ENCODE measurements around the gene SURF6. TPM values are rescaled to one million over a fixed set of nuclear protein-coding genes. Genes with fewer than 3 reads are reported as not detected.

The SURF6 gene
- total RNA-seq, 1 experiment from 2014 or later: 32.4 TPM

GRCh38 chr9:133345596-133345995 lies 9.6 kb upstream of the SURF6 start:
- Histone ChIP-seq H3K9me3 (no peaks in the 10 kb centered on the region), H3K27me3 (replicated peaks; ENCODE audit: control insufficient read depth, insufficient read depth, low read length) (no peaks in the 10 kb centered on the region), H3K36me3 (ENCODE audit: control insufficient read depth, insufficient read depth, low read length) (peaks cover 13% of the 10 kb centered on the region), H3K4me1 (peaks cover 10% of the 10 kb centered on the region), H3K4me3 (ENCODE audit: low read depth, low read length) (no peak overlapping the region)
- H3K4me3 Mint-ChIP-seq (ENCODE audit: unreplicated experiment): no peak overlapping the region
- H3K9me3 Mint-ChIP-seq (ENCODE audit: unreplicated experiment): no peaks in the 10 kb centered on the region
- no peak overlapping the region for H3K27ac Mint-ChIP-seq (ENCODE audit: unreplicated experiment)
- no peak for DNase-seq
- ChIA-PET POLR2A (no interaction called here), CTCF (no interaction called here)
- no peak for TF ChIP-seq CTCF (IDR thresholded peaks at IDR 0.05; ENCODE audit: insufficient read depth in 1 of 2, low read depth in 1 of 2, low read length in 1 of 2, severe bottlenecking in 1 of 2, unreplicated experiment in 1 of 2)
- peaks cover 13% of the 10 kb centered on the region for H3K4me1 Mint-ChIP-seq (ENCODE audit: low read depth, unreplicated experiment)
- BruUV-seq (replicated peaks): no TSS peak
- no peaks in the 10 kb centered on the region for H3K27me3 Mint-ChIP-seq (ENCODE audit: insufficient read depth, unreplicated experiment)
- intact Hi-C loops (cut with micrococcal nuclease; ENCODE audit: unreplicated experiment): no loop called here
- H3K36me3 Mint-ChIP-seq (ENCODE audit: insufficient read depth, unreplicated experiment): peaks cover 60% of the 10 kb centered on the region

GRCh38 chr9:133344979-133345378 lies 9.0 kb upstream of the SURF6 start:
- Mint-ChIP-seq H3K27ac (ENCODE audit: unreplicated experiment) (no peak overlapping the region), H3K4me1 (ENCODE audit: low read depth, unreplicated experiment) (peaks cover 13% of the 10 kb centered on the region), H3K27me3 (ENCODE audit: insufficient read depth, unreplicated experiment) (no peaks in the 10 kb centered on the region), H3K36me3 (ENCODE audit: insufficient read depth, unreplicated experiment) (peaks cover 60% of the 10 kb centered on the region), H3K9me3 (ENCODE audit: unreplicated experiment) (no peaks in the 10 kb centered on the region), H3K4me3 (ENCODE audit: unreplicated experiment) (no peak overlapping the region)
- ChIA-PET POLR2A (interaction anchor here (0.6 kb wide), 1 partner anchor 171 kb away, joined by 3 read pairs; no protein-coding TSS in a partner anchor), CTCF (no interaction called here)
- H3K27me3 ChIP-seq (replicated peaks; ENCODE audit: control insufficient read depth, insufficient read depth, low read length): no peaks in the 10 kb centered on the region
- peaks cover 10% of the 10 kb centered on the region for H3K4me1 ChIP-seq
- DNase-seq: no peak
- peaks cover 9% of the 10 kb centered on the region for H3K36me3 ChIP-seq (ENCODE audit: control insufficient read depth, insufficient read depth, low read length)
- no TSS peak for BruUV-seq (replicated peaks)
- TF ChIP-seq CTCF (IDR thresholded peaks at IDR 0.05; ENCODE audit: insufficient read depth in 1 of 2, low read depth in 1 of 2, low read length in 1 of 2, severe bottlenecking in 1 of 2, unreplicated experiment in 1 of 2): no peak
- H3K9me3 ChIP-seq: no peaks in the 10 kb centered on the region
- no peak overlapping the region for H3K4me3 ChIP-seq (ENCODE audit: low read depth, low read length)
- intact Hi-C loops (cut with micrococcal nuclease; ENCODE audit: unreplicated experiment): no loop called here

- CTCF ChIA-PET: no interaction called here
- POLR2A ChIA-PET: interaction anchor here (0.6 kb wide), 1 partner anchor 439 kb away, joined by 3 read pairs; no protein-coding TSS in a partner anchor
- intact Hi-C loops (cut with micrococcal nuclease; ENCODE audit: unreplicated experiment): no loop called here
Observed at GRCh38 chr9:133344071-133344470, 8.1 kb upstream of the SURF6 start.

More at GRCh38 chr9:133344071-133344470, 8.1 kb upstream of the SURF6 start:
- Histone ChIP-seq H3K4me1 (peaks cover 5% of the 10 kb centered on the region), H3K4me3 (ENCODE audit: low read depth, low read length) (no peak overlapping the region), H3K27me3 (replicated peaks; ENCODE audit: control insufficient read depth, insufficient read depth, low read length) (no peaks in the 10 kb centered on the region), H3K36me3 (ENCODE audit: control insufficient read depth, insufficient read depth, low read length) (peaks cover 5% of the 10 kb centered on the region), H3K9me3 (no peaks in the 10 kb centered on the region)
- H3K36me3 Mint-ChIP-seq (ENCODE audit: insufficient read depth, unreplicated experiment): peaks cover 60% of the 10 kb centered on the region
- DNase-seq: no peak
- no TSS peak for BruUV-seq (replicated peaks)
- TF ChIP-seq CTCF (IDR thresholded peaks at IDR 0.05; ENCODE audit: insufficient read depth in 1 of 2, low read depth in 1 of 2, low read length in 1 of 2, severe bottlenecking in 1 of 2, unreplicated experiment in 1 of 2): no peak
- no peaks in the 10 kb centered on the region for H3K27me3 Mint-ChIP-seq (ENCODE audit: insufficient read depth, unreplicated experiment)
- H3K4me1 Mint-ChIP-seq (ENCODE audit: low read depth, unreplicated experiment): peaks cover 13% of the 10 kb centered on the region
- H3K9me3 Mint-ChIP-seq (ENCODE audit: unreplicated experiment): no peaks in the 10 kb centered on the region
- H3K27ac Mint-ChIP-seq (ENCODE audit: unreplicated experiment): no peak overlapping the region
- no peak overlapping the region for H3K4me3 Mint-ChIP-seq (ENCODE audit: unreplicated experiment)
